Uterus (tissue), 4 donors: Measurements from ENCODE around the gene HDGFL2. TPM values are rescaled to one million over a fixed set of nuclear protein-coding genes. Genes with fewer than 3 reads are reported as not detected.
"Not testable (repeated sequence)": the region's sequence is repeated elsewhere in the genome, so short reads cannot be mapped to it uniquely, and the experiment has no call there.

Experiments
- DNase-seq, 2 donors: peaks; one replicate each; pipeline ENCODE4 v3.0.0-alpha.2; 2019 to 2020
- H3K27ac ChIP-seq, 2 donors: fragments of 200-600 bp; sonication (generic); 1 replicate in 1 of 2; 2 replicates in 1 of 2; pipeline ENCODE4 v1.5.1; 2016 to 2018
- H3K27me3 ChIP-seq, 2 donors: fragments of 200-600 bp; sonication (generic); one replicate each; pipeline ENCODE4 v1.5.1; 2018 to 2019; ENCODE audit warnings: control low read depth in 1 of 2
- H3K36me3 ChIP-seq, 2 donors: fragments of 200-600 bp; sonication (generic); one replicate each; pipeline ENCODE4 v1.5.1; 2019; ENCODE audit warnings: control low read depth in 1 of 2
- H3K4me1 ChIP-seq, 2 donors: fragments of 200-600 bp; sonication (generic); one replicate each; pipeline ENCODE4 v1.5.1; 2018 to 2019; ENCODE audit warnings: control low read depth in 1 of 2
- H3K4me3 ChIP-seq, 2 donors: fragments of 200-600 bp; sonication (generic); 1 replicate in 1 of 2; 2 replicates in 1 of 2; pipeline ENCODE4 v1.5.1; 2018 to 2019; ENCODE audit warnings: mild to moderate bottlenecking in 1 of 2
- H3K9me3 ChIP-seq, 2 donors: fragments of 200-600 bp; sonication (generic); one replicate each; pipeline ENCODE4 v1.5.1; 2019; ENCODE audit warnings: control low read depth in 1 of 2
- POLR2A ChIP-seq, 2 donors: fragments of 450-650 bp; IDR thresholded peaks; one replicate each; pipeline ENCODE4 v1.6.1; 2016; ENCODE audit warnings: antibody characterized with exemption in 2 of 2, mild to moderate bottlenecking in 1 of 2, moderate library complexity in 1 of 2
- intact Hi-C: fragments of 100-400 bp; cut with DNase I; formaldehyde crosslinking; loops from one replicate; pipeline ENCODE4 v1.15.1; 2023; ENCODE audit warnings: low total_unique reads
- total RNA-seq, 4 donors: library from RNA; depleted of rRNA in 3 of 4; stranded (reverse); fragments of >200 nt in 3 of 4; gene quantifications; one replicate each; pipeline versions ENCODE4 v1.1.0 to v1.2.4, GENCODE V29; 2014 to 2023
- TF ChIP-seq, protein P1 (sequence below), 4 experiments: fragments of 200-600 bp in 2 of 4; fragments of 450-650 bp in 2 of 4; sonication (generic) in 2 of 4; IDR thresholded peaks; one replicate each; pipeline ENCODE4 v1.5.1; 2016 to 2019; ENCODE audit warnings: antibody characterized with exemption in 4 of 4, mild to moderate bottlenecking in 2 of 4, moderate library complexity in 1 of 4
- donor health status: DM: yes; HTN: yes; CAD: no.

The HDGFL2 gene
- total RNA-seq, 4 donors from 2014 or later: 8.5 to 65.8 (median 34.8) TPM

GRCh38 chr19:4523306-4524110 lies 51.4 kb downstream of the HDGFL2 start:
- H3K4me3 ChIP-seq: no peak overlapping the region
- TF ChIP-seq POLR2A (IDR thresholded peaks at IDR 0.05): no peak
- TF ChIP-seq, protein P1, sequence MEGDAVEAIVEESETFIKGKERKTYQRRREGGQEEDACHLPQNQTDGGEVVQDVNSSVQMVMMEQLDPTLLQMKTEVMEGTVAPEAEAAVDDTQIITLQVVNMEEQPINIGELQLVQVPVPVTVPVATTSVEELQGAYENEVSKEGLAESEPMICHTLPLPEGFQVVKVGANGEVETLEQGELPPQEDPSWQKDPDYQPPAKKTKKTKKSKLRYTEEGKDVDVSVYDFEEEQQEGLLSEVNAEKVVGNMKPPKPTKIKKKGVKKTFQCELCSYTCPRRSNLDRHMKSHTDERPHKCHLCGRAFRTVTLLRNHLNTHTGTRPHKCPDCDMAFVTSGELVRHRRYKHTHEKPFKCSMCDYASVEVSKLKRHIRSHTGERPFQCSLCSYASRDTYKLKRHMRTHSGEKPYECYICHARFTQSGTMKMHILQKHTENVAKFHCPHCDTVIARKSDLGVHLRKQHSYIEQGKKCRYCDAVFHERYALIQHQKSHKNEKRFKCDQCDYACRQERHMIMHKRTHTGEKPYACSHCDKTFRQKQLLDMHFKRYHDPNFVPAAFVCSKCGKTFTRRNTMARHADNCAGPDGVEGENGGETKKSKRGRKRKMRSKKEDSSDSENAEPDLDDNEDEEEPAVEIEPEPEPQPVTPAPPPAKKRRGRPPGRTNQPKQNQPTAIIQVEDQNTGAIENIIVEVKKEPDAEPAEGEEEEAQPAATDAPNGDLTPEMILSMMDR (IDR thresholded peaks at IDR 0.05): peak; percentile 22 to 43 (median 42)
- H3K36me3 ChIP-seq: no peaks in the 10 kb centered on the region
- no peaks in the 10 kb centered on the region for H3K27me3 ChIP-seq
- intact Hi-C loops: no loop called here
- peaks cover 0 to 9% of the 10 kb centered on the region in 2 donors for H3K4me1 ChIP-seq
- H3K27ac ChIP-seq: no peak overlapping the region
- no peaks in the 10 kb centered on the region for H3K9me3 ChIP-seq
- DNase-seq: no peak

DNA sequence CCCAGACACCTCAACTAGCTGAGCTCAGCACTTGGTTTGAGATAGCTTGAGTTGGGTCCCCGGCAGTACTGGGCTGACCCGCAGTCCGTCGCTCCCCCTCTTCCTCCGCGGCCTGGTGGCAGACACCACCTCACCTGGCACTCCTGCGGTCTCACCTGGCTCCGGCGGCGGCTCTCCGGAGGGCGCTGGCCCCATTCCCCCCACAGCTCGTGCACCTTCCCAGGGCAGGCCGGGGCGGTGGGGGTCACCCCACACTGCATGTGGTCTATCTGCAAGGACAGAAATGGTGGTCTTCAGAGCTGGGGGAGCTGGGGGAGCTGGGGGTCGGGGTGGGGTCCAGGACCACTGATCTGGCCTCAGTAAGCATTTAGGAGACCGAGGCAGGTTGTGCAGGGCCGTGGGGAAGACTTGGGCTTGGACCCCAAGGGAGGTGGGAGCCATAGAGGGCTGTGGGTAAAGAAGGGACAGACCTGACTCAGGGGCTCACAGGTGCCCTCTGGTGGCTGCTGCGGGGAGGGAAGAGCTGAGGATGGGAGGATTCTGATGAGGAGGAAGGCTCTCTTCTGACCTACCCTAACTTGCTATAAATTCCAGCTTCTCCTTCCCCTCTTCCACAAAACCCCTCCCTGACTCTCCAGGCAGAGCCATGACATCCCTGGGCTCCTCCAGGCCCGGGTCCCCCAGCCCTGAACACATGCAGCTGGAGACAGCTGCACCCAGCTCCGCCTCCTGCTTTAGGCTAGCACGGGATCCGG lies 52.9 kb downstream of the HDGFL2 start:
- Histone ChIP-seq H3K36me3 (no peaks in the 10 kb centered on the region), H3K4me1 (no peaks in the 10 kb centered on the region), H3K4me3 (no peak overlapping the region), H3K27me3 (no peaks in the 10 kb centered on the region), H3K27ac (no peak overlapping the region), H3K9me3 (no peaks in the 10 kb centered on the region)
- peak in 1 of 2 donors; percentile 44 for DNase-seq
- TF ChIP-seq POLR2A (IDR thresholded peaks at IDR 0.05): no peak
- TF ChIP-seq, protein P1 (IDR thresholded peaks at IDR 0.05): peak; percentile 50 to 56 (median 52)
- intact Hi-C loops: no loop called here

DNA sequence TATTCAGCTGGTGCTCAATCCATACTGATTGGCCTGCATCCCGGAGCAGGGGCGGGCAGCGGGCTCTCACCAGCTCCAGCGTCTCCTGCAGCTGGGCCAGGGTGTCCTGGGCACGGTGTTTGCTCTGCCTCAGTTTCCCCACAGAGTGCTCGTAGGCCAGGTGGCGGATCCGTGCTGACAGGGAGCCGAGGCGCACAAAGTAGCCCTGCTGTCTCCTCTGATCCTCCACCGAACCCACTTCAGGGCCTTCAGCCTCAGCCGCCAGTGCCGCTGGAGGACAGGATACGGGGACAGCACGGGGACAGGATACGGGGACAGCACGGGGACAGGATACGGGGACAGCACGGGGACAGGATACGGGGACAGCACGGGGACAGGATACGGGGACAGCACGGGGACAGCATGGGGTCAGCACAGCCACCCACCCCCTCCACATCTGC lies 53.5 kb downstream of the HDGFL2 start:
- Histone ChIP-seq H3K36me3 (no peaks in the 10 kb centered on the region), H3K27me3 (no peaks in the 10 kb centered on the region), H3K27ac (no peak overlapping the region), H3K4me3 (no peak overlapping the region), H3K4me1 (no peaks in the 10 kb centered on the region), H3K9me3 (no peaks in the 10 kb centered on the region)
- intact Hi-C loops: no loop called here
- TF ChIP-seq POLR2A (IDR thresholded peaks at IDR 0.05): no peak
- TF ChIP-seq, protein P1 (IDR thresholded peaks at IDR 0.05): no peak
- DNase-seq: no peak

GRCh38 chr19:4527377-4527776 lies 55.3 kb downstream of the HDGFL2 start:
- H3K27ac ChIP-seq, H3K36me3 ChIP-seq, H3K4me1 ChIP-seq, intact Hi-C loops, H3K27me3 ChIP-seq, H3K4me3 ChIP-seq, DNase-seq, H3K9me3 ChIP-seq: not testable (repeated sequence)

GRCh38 chr19:4528843-4529242 lies 56.7 kb downstream of the HDGFL2 start:
- Histone ChIP-seq H3K9me3 (no peaks in the 10 kb centered on the region), H3K4me1 (no peaks in the 10 kb centered on the region), H3K4me3 (no peak overlapping the region), H3K27ac (no peak overlapping the region), H3K27me3 (no peaks in the 10 kb centered on the region), H3K36me3 (no peaks in the 10 kb centered on the region)
- DNase-seq: no peak
- no peak for TF ChIP-seq POLR2A (IDR thresholded peaks at IDR 0.05)
- TF ChIP-seq, protein P1 (IDR thresholded peaks at IDR 0.05): no peak
- intact Hi-C loops: no loop called here
